A549 (cell line): ENCODE data around the gene TMEM171. TPM values are rescaled to one million over a fixed set of nuclear protein-coding genes. Genes with fewer than 3 reads are reported as not detected.

ENCODE experiments used
- ATAC-seq, 2 experiments: fragments of 200-7000 bp in 1 of 2; fragments of >200 bp in 1 of 2; cut with Nextera tagmentation in 1 of 2; cut with Tn5 transposase in 1 of 2; 3 replicates each; pipeline versions ENCODE4 v1.8.0 to v1.9.1; 2018 to 2020; ENCODE audit warnings: mild to moderate bottlenecking in 1 of 2, moderate library complexity in 1 of 2
- CTCF ChIA-PET: fragments of 300-600 bp; sonication (Branson Sonifier 250); formaldehyde crosslinking; extraction: SDS; loops from one replicate; lab custom pipeline; 2021; ENCODE audit warnings: antibody characterized with exemption, inconsistent platforms; lab: Yijun Ruan, JAX
- POLR2A ChIA-PET: fragments of 350-600 bp; formaldehyde crosslinking; extraction: SDS; loops from one replicate; lab custom pipeline; 2021; ENCODE audit warnings: antibody characterized with exemption, inconsistent platforms; lab: Yijun Ruan, JAX
- DNase-seq, 2 experiments: peaks; one replicate each; pipeline versions ENCODE4 v3.0.0 to v3.0.0-alpha.2; 2011 to 2016; ENCODE audit warnings: low read depth in 1 of 2, low spot score in 1 of 2
- FAIRE-seq: peaks from 2 replicates; lab custom pipeline; 2011; peaks lifted over from hg19 to GRCh38; lab: Jason Lieb, UNC
- H3K27ac ChIP-seq, 2 experiments: fragments of >200 bp; sonication (Bioruptor Twin); formaldehyde crosslinking; 3 replicates each; pipeline ENCODE4 v1.5.1; 2016 to 2017
- H3K4me1 ChIP-seq: fragments of >200 bp; sonication (Bioruptor Twin); formaldehyde crosslinking; 3 replicates; pipeline ENCODE4 v1.6.1; 2016
- H3K4me2 ChIP-seq: fragments of >200 bp; sonication (Bioruptor Twin); formaldehyde crosslinking; 3 replicates; pipeline ENCODE4 v1.6.1; 2016
- H3K4me3 ChIP-seq: fragments of >200 bp; sonication (Bioruptor Twin); formaldehyde crosslinking; 3 replicates; pipeline ENCODE4 v1.5.1; 2016
- H3K9me3 ChIP-seq: fragments of >200 bp; sonication (Bioruptor Twin); formaldehyde crosslinking; 3 replicates; pipeline ENCODE4 v1.6.1; 2016
- BHLHE40 ChIP-seq: IDR thresholded peaks from 2 replicates; pipeline ENCODE4 v1.6.1; 2012; ENCODE audit warnings: low read depth, low read length, inconsistent platforms
- CBX2 ChIP-seq: fragments of 200-600 bp; sonication (generic); IDR thresholded peaks from 2 replicates; pipeline ENCODE4 v1.6.1; 2016; ENCODE audit warnings: low read depth, mild to moderate bottlenecking, borderline replicate concordance
- CBX8 ChIP-seq: fragments of 200-600 bp; sonication (generic); IDR thresholded peaks from 2 replicates; pipeline ENCODE4 v1.6.1; 2016
- CTCF ChIP-seq: fragments of >200 bp; sonication (Bioruptor Twin); formaldehyde crosslinking; IDR thresholded peaks from 3 replicates; pipeline ENCODE4 v1.5.1; 2016
- FOSL2 ChIP-seq, 2 experiments: fragments of 450-650 bp in 1 of 2; fragments of >200 bp in 1 of 2; sonication (Bioruptor Twin) in 1 of 2; formaldehyde crosslinking; IDR thresholded peaks; 2 replicates each; pipeline versions ENCODE4 v1.5.0 to v1.6.1; 2016 to 2020; ENCODE audit warnings: mild to moderate bottlenecking in 1 of 2, moderate library complexity in 1 of 2
- HOXB13 ChIP-seq: fragments of 250-450 bp; sonication (Bioruptor Pico); IDR thresholded peaks from 2 replicates; pipeline ENCODE4 v1.5.0; 2020; ENCODE audit warnings: low read depth, mild to moderate bottlenecking, moderate library complexity
- JUN ChIP-seq, 2 experiments: fragments of >200 bp; sonication (Bioruptor Twin); formaldehyde crosslinking; IDR thresholded peaks; 2 replicates in 1 of 2; 3 replicates in 1 of 2; pipeline ENCODE4 v1.6.1; 2016 to 2017
- PBX3 ChIP-seq: IDR thresholded peaks from 2 replicates; pipeline ENCODE4 v1.6.1; 2012
- PHF8 ChIP-seq: fragments of 200-600 bp; sonication (generic); IDR thresholded peaks from 2 replicates; pipeline ENCODE4 v1.6.1; 2016; ENCODE audit warnings: low read depth, mild to moderate bottlenecking, antibody characterized with exemption, moderate library complexity, borderline replicate concordance
- RCOR1 ChIP-seq: fragments of 150-350 bp; IDR thresholded peaks from 2 replicates; pipeline ENCODE4 v1.6.1; 2014; ENCODE audit warnings: antibody characterized with exemption, low read length, low read depth
- REST ChIP-seq: fragments of 200-600 bp; sonication (generic); IDR thresholded peaks from 2 replicates; pipeline ENCODE4 v1.6.1; 2016; ENCODE audit warnings: antibody characterized with exemption, mild to moderate bottlenecking, moderate library complexity
- RFX5 ChIP-seq: fragments of 450-650 bp; IDR thresholded peaks from 2 replicates; pipeline ENCODE4 v1.7.1; 2014; ENCODE audit warnings: antibody characterized with exemption, mild to moderate bottlenecking, moderate library complexity
- SREBF2 ChIP-seq: fragments of 450-650 bp; IDR thresholded peaks from 2 replicates; pipeline ENCODE4 v1.6.1; 2014; ENCODE audit warnings: mild to moderate bottlenecking, moderate library complexity
- ZC3H11A ChIP-seq: fragments of 450-650 bp; IDR thresholded peaks from 2 replicates; pipeline ENCODE4 v1.6.1; 2014; ENCODE audit warnings: antibody characterized with exemption, mild to moderate bottlenecking
- ZFP36 ChIP-seq: fragments of 450-650 bp; IDR thresholded peaks from 2 replicates; pipeline ENCODE4 v1.6.1; 2014; ENCODE audit warnings: borderline replicate concordance; ENCODE audit not compliant: partially characterized antibody
- ZNF302 ChIP-seq: fragments of 250-450 bp; sonication (Bioruptor Pico); IDR thresholded peaks from 2 replicates; pipeline ENCODE4 v1.9.0; 2021; ENCODE audit warnings: inconsistent platforms, mild to moderate bottlenecking, moderate library complexity
- ZSCAN20 ChIP-seq: fragments of 250-450 bp; sonication (Bioruptor Pico); IDR thresholded peaks from 2 replicates; pipeline ENCODE4 v1.8.0; 2022; ENCODE audit warnings: mild to moderate bottlenecking, moderate library complexity
- WGBS: methylation state at CpG from one replicate; pipeline ENCODE4 v1.1.6; 2017; ENCODE audit errors: missing lambda C conversion rate; 5-methylcytosine and 5-hydroxymethylcytosine counted together
- polyA plus RNA-seq, 4 experiments: library from polyadenylated mRNA; depleted of rRNA in 3 of 4; stranded (reverse); fragments of >200 nt; fragmentation: RNase III in 1 of 4; extraction: RNeasy Plus Mini Kit Qiagen cat#74134 plus additional on column Dnase treatment in 1 of 4; gene quantifications; 2 replicates in 3 of 4; 3 replicates in 1 of 4; pipeline ENCODE4 v1.2.3, GENCODE V29; 2011 to 2017

Gene TMEM171
- polyA plus RNA-seq, 2 of the 4 experiments (the other 2 are of a cell fraction): 1.5 to 6.7 TPM

GRCh38 chr5:73131711-73132425, 11.5 kb downstream of the TMEM171 start:
- no peak for DNase-seq
- no peaks in the 10 kb centered on the region; the same call in 2 of the 3 replicates for H3K4me1 ChIP-seq
- H3K27ac ChIP-seq: no peak overlapping the region
- no peaks in the 10 kb centered on the region for H3K9me3 ChIP-seq
- ChIA-PET CTCF (interaction anchor here (0.7 to 1.6 kb wide), 5 partner anchors 9 to 323 kb away, joined by 3 to 5 read pairs (median 3); no protein-coding TSS in a partner anchor), POLR2A (no interaction called here)
- ATAC-seq: no peak
- H3K4me3 ChIP-seq: no peak overlapping the region
- no peak overlapping the region for H3K4me2 ChIP-seq
- TF ChIP-seq REST (no peak), RFX5 (no peak), SREBF2 (no peak), ZFP36 (no peak), CBX8 (no peak), ZSCAN20 (CRISPR knock-in tag) (no peak), RCOR1 (no peak), CBX2 (no peak)
- WGBS: 50% methylated on average over 3 of the region's 3 CpGs
- no peak for FAIRE-seq

- no peak overlapping the region for H3K4me3 ChIP-seq
- POLR2A ChIA-PET: no interaction called here
- CTCF ChIA-PET: interaction anchor here (1.0 to 1.6 kb wide), 5 partner anchors 12 to 84 kb away, joined by 3 to 5 read pairs (median 3); partner anchors contain the start of gene TMEM171
- no peak for ATAC-seq
- no peaks in the 10 kb centered on the region for H3K9me3 ChIP-seq
- H3K4me2 ChIP-seq: no peak overlapping the region
- TF ChIP-seq ZNF302 (CRISPR knock-in tag) (no peak), PBX3 (no peak)
- TF ChIP-seq, all 56 proteins: peak for 0
- no peak for DNase-seq
- FAIRE-seq: no peak
- H3K4me1 ChIP-seq: no peaks in the 10 kb centered on the region; the same call in 2 of the 3 replicates
- H3K27ac ChIP-seq: no peak overlapping the region
- 90% methylated on average over 2 of the region's 2 CpGs for WGBS
These were observed 12.4 kb downstream of the TMEM171 start for GRCh38 chr5:73132759-73133158.

GRCh38 chr5:73135021-73135420, 14.6 kb downstream of the TMEM171 start:
- no peak for DNase-seq
- 78% methylated on average over 3 of the region's 3 CpGs for WGBS
- TF ChIP-seq FOSL2 (IDR thresholded peaks at IDR 0.05): no peak
- TF ChIP-seq FOSL2 (CRISPR knock-in tag; IDR thresholded peaks at IDR 0.05): no peak
- TF ChIP-seq PHF8: no peak
- TF ChIP-seq ZC3H11A: no peak
- no peak for TF ChIP-seq SREBF2
- no peak for TF ChIP-seq CTCF
- no peak for TF ChIP-seq JUN (IDR thresholded peaks at IDR 0.05)
- no peak for TF ChIP-seq HOXB13
- TF ChIP-seq BHLHE40: no peak
- no peak for TF ChIP-seq ZNF302 (CRISPR knock-in tag)
- TF ChIP-seq, all 56 proteins: peak for 0
- no peak for ATAC-seq
- no peak for FAIRE-seq
- Histone ChIP-seq H3K4me2 (no peak overlapping the region), H3K4me3 (no peak overlapping the region), H3K9me3 (no peaks in the 10 kb centered on the region), H3K4me1 (no peaks in the 10 kb centered on the region; the same call in 2 of the 3 replicates), H3K27ac (no peak overlapping the region)
- POLR2A ChIA-PET: no interaction called here
- CTCF ChIA-PET: interaction anchor here (0.5 to 1.4 kb wide), 5 partner anchors 10 to 305 kb away, joined by 3 read pairs; no protein-coding TSS in a partner anchor
